GM12874 (cell line): ENCODE results near the gene OR10J1.

ENCODE experiments used
- TF ChIP-seq, protein P1 (sequence below): IDR thresholded peaks from 2 replicates; pipeline ENCODE4 v1.5.1; 2011; ENCODE audit warnings: low read depth, mild to moderate bottlenecking, control low read depth, low read length, moderate library complexity; ENCODE audit not compliant: insufficient read depth

OR10J1 gene, protein sequence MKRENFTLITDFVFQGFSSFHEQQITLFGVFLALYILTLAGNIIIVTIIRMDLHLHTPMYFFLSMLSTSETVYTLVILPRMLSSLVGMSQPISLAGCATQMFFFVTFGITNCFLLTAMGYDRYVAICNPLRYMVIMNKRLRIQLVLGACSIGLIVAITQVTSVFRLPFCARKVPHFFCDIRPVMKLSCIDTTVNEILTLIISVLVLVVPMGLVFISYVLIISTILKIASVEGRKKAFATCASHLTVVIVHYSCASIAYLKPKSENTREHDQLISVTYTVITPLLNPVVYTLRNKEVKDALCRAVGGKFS

DNA sequence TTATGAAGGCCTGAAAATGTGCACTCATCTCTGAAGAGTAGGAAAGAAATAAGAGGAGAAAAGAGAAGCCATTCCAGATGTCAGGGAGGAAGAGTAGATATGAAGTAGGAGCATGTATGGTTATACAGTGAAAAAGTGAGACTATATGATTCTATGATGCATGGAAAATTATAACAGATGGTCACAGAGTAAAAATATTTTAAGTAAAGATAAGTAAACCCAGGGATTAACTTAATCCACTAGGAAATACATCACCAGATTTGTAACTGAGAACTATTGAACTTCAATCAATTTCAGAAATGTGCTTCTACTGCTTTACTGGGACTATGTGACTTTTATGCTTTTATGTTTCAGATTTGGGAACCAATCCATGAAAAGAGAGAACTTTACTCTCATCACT is at the start of gene OR10J1:
Gene OR10J1 (plus strand): TSS at position 301 of the 400 bp plus-strand sequence. CDS start 70 bp downstream, at position 371.
- TF ChIP-seq, protein P1, sequence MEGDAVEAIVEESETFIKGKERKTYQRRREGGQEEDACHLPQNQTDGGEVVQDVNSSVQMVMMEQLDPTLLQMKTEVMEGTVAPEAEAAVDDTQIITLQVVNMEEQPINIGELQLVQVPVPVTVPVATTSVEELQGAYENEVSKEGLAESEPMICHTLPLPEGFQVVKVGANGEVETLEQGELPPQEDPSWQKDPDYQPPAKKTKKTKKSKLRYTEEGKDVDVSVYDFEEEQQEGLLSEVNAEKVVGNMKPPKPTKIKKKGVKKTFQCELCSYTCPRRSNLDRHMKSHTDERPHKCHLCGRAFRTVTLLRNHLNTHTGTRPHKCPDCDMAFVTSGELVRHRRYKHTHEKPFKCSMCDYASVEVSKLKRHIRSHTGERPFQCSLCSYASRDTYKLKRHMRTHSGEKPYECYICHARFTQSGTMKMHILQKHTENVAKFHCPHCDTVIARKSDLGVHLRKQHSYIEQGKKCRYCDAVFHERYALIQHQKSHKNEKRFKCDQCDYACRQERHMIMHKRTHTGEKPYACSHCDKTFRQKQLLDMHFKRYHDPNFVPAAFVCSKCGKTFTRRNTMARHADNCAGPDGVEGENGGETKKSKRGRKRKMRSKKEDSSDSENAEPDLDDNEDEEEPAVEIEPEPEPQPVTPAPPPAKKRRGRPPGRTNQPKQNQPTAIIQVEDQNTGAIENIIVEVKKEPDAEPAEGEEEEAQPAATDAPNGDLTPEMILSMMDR = no peak

DNA sequence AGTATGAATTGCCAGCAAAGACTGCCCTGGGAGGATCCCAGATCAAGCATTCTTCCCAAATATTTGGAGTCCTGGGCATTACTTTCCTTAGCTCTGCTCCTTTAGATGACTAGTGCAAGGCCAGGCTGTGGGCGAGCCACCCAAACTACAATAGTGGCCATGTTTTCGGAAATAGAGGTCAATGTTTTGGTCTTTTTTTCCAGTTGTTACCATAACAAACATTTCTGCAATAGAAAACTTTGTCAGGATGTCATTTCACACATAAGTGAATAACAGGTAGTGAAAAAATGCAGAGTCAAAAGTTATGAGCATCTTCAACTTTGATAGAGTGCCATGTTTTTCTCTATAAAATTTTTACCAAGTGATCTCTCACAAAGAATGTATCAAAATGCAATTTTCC is 32.7 kb upstream of the OR10J1 start:
- TF ChIP-seq, protein P1 = no peak

DNA sequence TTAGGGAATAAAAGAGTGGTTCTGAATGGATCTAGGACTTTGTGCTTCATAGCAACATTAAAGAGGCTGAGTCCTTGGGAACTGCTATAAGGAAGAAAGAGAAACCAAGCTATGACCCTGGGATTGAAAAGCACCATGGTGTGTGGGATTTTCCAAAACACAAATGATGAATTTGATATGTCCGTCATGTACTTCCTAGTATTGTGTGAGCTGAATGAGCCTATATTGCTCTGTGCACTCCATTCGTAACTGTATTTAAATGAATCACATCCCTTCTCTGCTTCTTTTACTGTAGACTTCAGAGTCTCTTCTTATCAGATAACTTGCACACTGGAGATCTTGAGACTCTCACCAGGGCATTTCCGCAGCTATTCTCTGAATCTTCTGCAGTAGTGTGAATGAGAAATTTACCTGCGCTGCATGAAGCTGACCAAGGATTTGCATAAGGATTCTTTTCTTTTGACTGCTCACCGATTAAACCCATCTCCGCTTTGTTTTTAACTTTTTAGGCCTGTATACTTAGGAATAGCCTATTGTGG is 30.6 kb upstream of the OR10J1 start:
- TF ChIP-seq, protein P1 = no peak

DNA sequence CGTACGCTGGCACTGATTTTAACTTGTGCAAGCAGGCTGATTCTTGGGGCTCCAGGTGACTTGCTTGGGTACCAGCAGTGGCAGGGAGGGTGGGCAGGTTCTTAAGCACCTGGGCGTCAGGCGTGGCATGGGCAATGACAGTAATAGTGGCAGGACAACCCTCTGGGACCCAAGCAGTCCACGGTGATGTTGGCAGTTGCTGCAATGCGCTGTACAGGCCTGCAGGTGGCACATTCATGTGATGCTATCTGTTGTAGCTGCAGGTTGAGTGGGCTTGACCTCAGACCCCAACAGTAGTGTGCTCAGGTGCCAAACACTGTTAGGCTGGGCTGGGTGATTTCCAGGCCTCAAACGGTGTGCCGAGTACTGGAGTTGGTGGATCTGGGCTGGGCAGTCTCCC is 17.7 kb upstream of the OR10J1 start:
- TF ChIP-seq, protein P1 = peak; percentile 57

DNA sequence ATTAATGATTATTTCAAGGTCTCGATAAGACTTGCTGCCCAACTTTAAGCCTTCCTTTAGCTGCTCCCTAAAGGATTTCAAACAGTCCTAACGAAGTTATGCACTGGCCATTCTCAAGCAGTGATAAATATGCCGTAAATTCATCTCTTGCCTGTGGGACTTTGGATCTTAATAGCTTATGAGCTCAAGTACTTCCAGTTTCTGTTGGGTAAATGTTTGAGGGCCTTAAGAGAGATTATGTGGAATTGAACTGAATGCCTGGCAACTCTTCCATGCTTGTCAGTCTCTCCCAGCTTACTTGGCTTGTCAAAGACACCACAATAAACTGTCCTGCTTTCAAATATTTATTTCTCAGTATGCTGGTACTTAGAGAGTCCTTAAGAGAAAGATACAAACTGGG is 11.0 kb upstream of the OR10J1 start:
- TF ChIP-seq, protein P1 = no peak

DNA sequence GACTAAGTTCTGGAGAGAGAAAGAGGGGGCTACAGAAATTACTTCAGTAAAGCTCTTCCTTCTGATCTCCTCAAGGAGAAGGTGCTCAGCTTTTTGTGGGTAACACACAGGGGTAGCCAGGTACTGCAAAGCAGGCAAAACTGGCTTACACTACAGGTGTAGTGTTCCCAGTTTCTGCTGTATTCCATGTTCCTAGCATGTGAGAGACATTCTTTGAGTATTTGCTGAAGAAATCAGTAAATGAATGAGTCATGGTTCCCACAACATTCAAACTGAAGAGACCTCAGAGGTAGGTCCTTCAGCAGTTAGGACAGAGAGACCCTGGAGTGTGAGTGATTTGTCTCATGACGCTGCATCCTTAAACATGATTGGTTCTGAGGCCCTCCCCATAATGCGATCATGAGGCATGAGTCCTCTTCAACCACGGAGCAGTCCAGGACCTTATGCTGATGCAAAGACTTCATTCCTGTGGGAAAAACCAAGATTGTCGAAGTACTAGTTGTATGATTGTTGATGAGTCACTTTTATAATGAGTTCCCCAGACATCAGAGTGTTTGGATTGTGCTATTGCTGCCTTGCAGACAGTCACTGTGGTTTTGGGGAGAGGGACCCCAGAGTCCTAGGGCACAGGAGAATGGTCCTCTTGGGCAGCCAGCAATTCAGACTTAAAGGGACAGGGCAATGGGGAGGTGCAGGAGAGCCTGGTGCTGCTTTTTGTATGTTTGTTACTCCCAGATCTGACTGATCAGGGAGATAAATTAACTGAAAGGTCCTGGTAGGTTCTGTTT is 10.3 kb upstream of the OR10J1 start:
- TF ChIP-seq, protein P1 = no peak

DNA sequence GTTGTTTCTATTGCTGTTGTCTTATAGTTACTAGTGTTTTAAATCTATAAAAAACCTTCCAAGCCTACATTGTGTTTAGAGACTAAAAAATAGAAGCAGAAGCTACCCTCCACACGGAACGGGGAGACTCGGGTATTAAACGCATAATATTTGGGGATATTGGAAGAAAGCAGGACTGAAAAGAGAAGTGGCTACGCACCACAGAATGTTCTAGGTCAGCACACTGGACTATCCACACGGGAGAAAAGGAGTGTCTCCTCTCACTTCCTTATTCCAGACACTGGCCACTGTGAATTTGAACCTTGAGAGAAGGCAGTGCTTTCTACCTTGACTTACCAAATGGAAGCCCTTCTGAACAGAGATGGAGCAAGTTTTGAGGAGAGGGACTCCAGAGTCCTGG is 8.5 kb upstream of the OR10J1 start:
- TF ChIP-seq, protein P1 = no peak
